Nephron progenitor cell (in vitro differentiated cells): ENCODE data around the gene ADAMTS16.
A peak's percentile ranks its signal among the peaks of the same experiment; 100 is the strongest.

Experiments used
- DNase-seq: peaks from one replicate; pipeline ENCODE4 v3.0.0; 2021
- H3K27ac Mint-ChIP-seq: 2 replicates; pipeline ENCODE4 v1.8.0; 2021; ENCODE audit warnings: mild to moderate bottlenecking, moderate library complexity, mixed read lengths
- H3K27me3 Mint-ChIP-seq: 2 replicates; pipeline ENCODE4 v1.8.0; 2021; ENCODE audit warnings: mild to moderate bottlenecking, low read depth, mixed read lengths; ENCODE audit not compliant: poor library complexity
- H3K36me3 Mint-ChIP-seq: 2 replicates; pipeline ENCODE4 v1.8.0; 2021; ENCODE audit warnings: low read depth, mixed read lengths
- H3K4me1 Mint-ChIP-seq: 2 replicates; pipeline ENCODE4 v1.8.0; 2021; ENCODE audit warnings: mixed read lengths
- H3K4me3 Mint-ChIP-seq: 2 replicates; pipeline ENCODE4 v1.8.0; 2021; ENCODE audit warnings: mild to moderate bottlenecking, moderate library complexity, mixed read lengths
- H3K9me3 Mint-ChIP-seq: 2 replicates; pipeline ENCODE4 v1.8.0; 2021; ENCODE audit warnings: mild to moderate bottlenecking, moderate library complexity, mixed read lengths
- CTCF ChIP-seq: fragments of 200-600 bp; sonication (generic); IDR thresholded peaks from 2 replicates; pipeline ENCODE4 v1.5.0; 2021; ENCODE audit warnings: antibody characterized with exemption

The ADAMTS16 gene

DNA sequence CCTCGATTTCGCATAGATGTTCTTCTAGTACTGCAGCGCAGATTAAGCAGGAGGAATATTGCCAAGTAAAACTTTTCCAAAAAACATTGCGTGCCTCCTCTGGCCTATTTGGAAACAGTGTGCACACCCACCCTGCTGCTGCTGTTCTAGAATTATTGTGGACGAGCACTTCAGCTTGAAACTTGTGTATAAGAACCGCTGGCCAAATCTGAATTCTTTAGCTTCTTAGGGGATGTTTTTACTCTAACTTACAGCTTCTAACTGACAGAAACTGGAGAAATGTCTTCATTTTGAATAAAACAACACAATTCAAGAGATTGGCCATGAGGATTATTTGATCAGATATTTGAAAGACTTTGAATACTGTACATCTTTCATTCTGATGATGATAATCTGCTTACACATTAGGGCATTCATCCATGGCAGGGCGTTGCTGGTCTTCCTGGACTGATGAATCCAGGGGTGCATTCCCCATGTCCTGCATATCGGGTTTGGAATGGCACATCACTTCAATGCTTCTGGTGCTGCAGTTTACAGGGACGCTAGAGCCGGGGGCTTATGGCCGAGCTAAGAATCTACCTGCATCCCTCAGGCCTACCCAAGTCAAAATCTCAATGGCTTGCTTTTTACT is 6.5 kb downstream of the ADAMTS16 start:
- peaks cover 26% of the 10 kb centered on the region for H3K9me3 Mint-ChIP-seq
- H3K4me1 Mint-ChIP-seq: no peaks in the 10 kb centered on the region
- H3K27me3 Mint-ChIP-seq: peaks cover 6% of the 10 kb centered on the region
- DNase-seq: no peak
- H3K27ac Mint-ChIP-seq: no peak overlapping the region
- no peak overlapping the region for H3K4me3 Mint-ChIP-seq
- H3K36me3 Mint-ChIP-seq: peaks cover 12% of the 10 kb centered on the region
- no peak for TF ChIP-seq CTCF

DNA sequence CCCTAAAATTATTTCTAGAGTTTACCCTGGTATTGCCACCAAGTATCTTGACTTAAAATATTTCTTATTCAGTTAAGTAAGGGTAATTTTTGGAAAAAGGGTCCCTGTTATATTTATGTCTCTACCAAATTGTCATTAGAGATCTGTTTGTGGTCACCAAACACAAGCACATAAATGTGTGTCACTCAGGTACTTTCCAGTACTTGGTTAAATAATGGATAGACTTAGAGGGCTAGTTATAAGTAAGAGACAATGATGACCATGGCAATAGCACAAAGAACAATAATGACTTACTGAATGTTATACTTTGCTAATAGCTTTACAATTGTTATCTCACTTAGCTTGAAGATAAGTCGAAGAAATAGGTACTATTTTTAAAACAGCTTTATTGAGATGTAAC is 9.0 kb downstream of the ADAMTS16 start:
- Mint-ChIP-seq H3K4me1 (no peaks in the 10 kb centered on the region), H3K9me3 (peaks cover 29% of the 10 kb centered on the region), H3K27ac (no peak overlapping the region), H3K27me3 (peaks cover 4% of the 10 kb centered on the region), H3K4me3 (no peak overlapping the region), H3K36me3 (peaks cover 18% of the 10 kb centered on the region)
- no peak for TF ChIP-seq CTCF
- DNase-seq: no peak

- H3K27me3 Mint-ChIP-seq: peaks cover 7% of the 10 kb centered on the region
- TF ChIP-seq CTCF: no peak
- no peak for DNase-seq
- H3K9me3 Mint-ChIP-seq: peaks cover 36% of the 10 kb centered on the region
- H3K4me3 Mint-ChIP-seq: no peak overlapping the region
- H3K4me1 Mint-ChIP-seq: peaks cover 12% of the 10 kb centered on the region
- H3K27ac Mint-ChIP-seq: no peak overlapping the region
- H3K36me3 Mint-ChIP-seq: peaks cover 18% of the 10 kb centered on the region
Measured at GRCh38 chr5:5150667-5151066, 10.5 kb downstream of the ADAMTS16 start.

DNA sequence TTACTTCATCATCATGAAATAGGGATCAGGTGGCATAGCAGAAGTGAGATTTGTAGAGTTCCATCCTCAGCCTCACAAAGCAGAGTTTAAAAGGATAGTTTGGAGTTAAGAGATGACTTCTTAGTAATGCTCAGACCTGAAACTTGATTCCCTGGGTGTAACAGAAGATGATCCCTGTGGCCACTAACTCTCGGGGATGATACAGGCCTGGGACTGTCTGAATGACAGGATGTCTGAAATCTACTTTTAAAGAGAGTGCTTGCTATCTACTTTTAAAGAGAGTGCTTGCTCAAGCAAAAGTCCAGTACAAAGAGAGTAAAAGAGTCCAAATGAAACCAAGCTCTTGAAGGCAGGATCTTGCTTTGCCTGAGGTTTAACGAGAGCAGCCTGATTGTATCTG is 14.6 kb downstream of the ADAMTS16 start:
- Mint-ChIP-seq H3K27ac (peak overlapping the region; percentile 91), H3K4me3 (peak overlapping the region; percentile 19), H3K27me3 (peaks cover 7% of the 10 kb centered on the region), H3K4me1 (peaks cover 35% of the 10 kb centered on the region), H3K9me3 (peaks cover 27% of the 10 kb centered on the region), H3K36me3 (peaks cover 11% of the 10 kb centered on the region)
- DNase-seq: no peak
- TF ChIP-seq CTCF: no peak

DNA sequence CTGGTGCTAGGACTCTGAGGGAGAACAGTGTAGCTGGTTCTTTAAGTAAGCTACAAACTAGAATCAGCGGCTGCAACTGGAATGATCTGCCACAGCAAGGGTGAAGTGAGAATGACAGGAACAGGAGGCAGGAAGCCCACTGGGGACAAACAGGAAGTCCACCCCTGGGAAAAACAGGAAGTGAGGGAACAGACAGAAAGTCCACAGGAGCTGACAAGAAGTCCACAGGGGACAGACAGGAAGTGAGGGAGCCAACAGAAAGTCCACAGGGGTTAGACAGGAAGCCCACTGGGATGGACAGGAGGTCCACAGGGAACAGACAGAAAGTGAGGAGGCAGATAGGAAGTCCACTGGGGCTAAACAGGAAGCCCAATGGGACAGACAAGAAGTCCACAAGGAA is 15.5 kb downstream of the ADAMTS16 start:
- H3K4me1 Mint-ChIP-seq: peaks cover 40% of the 10 kb centered on the region
- peaks cover 11% of the 10 kb centered on the region for H3K36me3 Mint-ChIP-seq
- H3K27me3 Mint-ChIP-seq: peaks cover 7% of the 10 kb centered on the region
- H3K27ac Mint-ChIP-seq: no peak overlapping the region
- H3K4me3 Mint-ChIP-seq: no peak overlapping the region
- H3K9me3 Mint-ChIP-seq: peaks cover 20% of the 10 kb centered on the region
- no peak for DNase-seq
- TF ChIP-seq CTCF: no peak

GRCh38 chr5:5156471-5157082 is 16.4 kb downstream of the ADAMTS16 start:
- Mint-ChIP-seq H3K27me3 (peaks cover 7% of the 10 kb centered on the region), H3K27ac (no peak overlapping the region), H3K36me3 (peaks cover 7% of the 10 kb centered on the region), H3K4me3 (no peak overlapping the region), H3K9me3 (peaks cover 15% of the 10 kb centered on the region), H3K4me1 (peaks cover 40% of the 10 kb centered on the region)
- no peak for TF ChIP-seq CTCF
- no peak for DNase-seq
